Measurements from ENCODE around the gene PCSK2. TPM values are rescaled to one million over a fixed set of nuclear protein-coding genes. Genes with fewer than 3 reads are reported as not detected.

PCSK2 gene
- total and polyA plus RNA-seq, 2 donors (not counting 3 experiments of a cell fraction or from before 2014, with no cell fraction given) = not detected

- Histone ChIP-seq H3K4me1 (ENCODE audit: control insufficient read depth, extremely low read depth, insufficient read depth, low read length) (no peaks in the 10 kb centered on the region), H3K79me2 (ENCODE audit: control insufficient read depth, insufficient read depth, low read length) (no peaks in the 10 kb centered on the region), H3K9me1 (replicated peaks; ENCODE audit: control insufficient read depth, extremely low read depth, insufficient read depth, low read length) (no peaks in the 10 kb centered on the region), H2AFZ (ENCODE audit: low read depth, low read length) (no peak overlapping the region), H3K9me3 (replicated peaks; ENCODE audit: control insufficient read depth, insufficient read depth, low read length) (no peaks in the 10 kb centered on the region), H3K27me3 (ENCODE audit: control insufficient read depth in 2 of 2, insufficient read depth in 2 of 2, low read length in 2 of 2) (peaks cover 0 to 2% of the 10 kb centered on the region in 2 experiments), H3K4me2 (ENCODE audit: insufficient read depth, low read length) (no peak overlapping the region), H3K4me3 (replicated peaks in 1 of 3; ENCODE audit: insufficient read depth in 1 of 3, low read depth in 1 of 3, low read length in 3 of 3) (no peak overlapping the region), H3K27ac (ENCODE audit: insufficient read depth, low read depth, low read length) (no peak overlapping the region), H3K9ac (replicated peaks; ENCODE audit: extremely low read depth, insufficient read depth, low read length) (no peak overlapping the region), H4K20me1 (replicated peaks; ENCODE audit: control insufficient read depth, extremely low read depth, insufficient read depth, low read length) (no peaks in the 10 kb centered on the region), H3K36me3 (ENCODE audit: control insufficient read depth in 2 of 2, extremely low read depth in 1 of 2, insufficient read depth in 2 of 2, low read length in 2 of 2) (no peaks in the 10 kb centered on the region)
- FAIRE-seq (no peak), DNase-seq (ENCODE audit: low read depth, low spot score) (no peak)
- TF ChIP-seq EZH2 (IDR thresholded peaks at IDR 0.05; ENCODE audit: borderline replicate concordance, low read depth, low read length, severe bottlenecking) = no peak
- no peak for TF ChIP-seq CTCF (IDR thresholded peaks at IDR 0.05; ENCODE audit: extremely low read depth in 1 of 2, insufficient read depth in 1 of 2, low read depth in 1 of 2, low read length in 2 of 2)
- TF ChIP-seq FOS (IDR thresholded peaks at IDR 0.05; ENCODE audit: borderline replicate concordance, insufficient read depth, low read length) = no peak
- no peak for TF ChIP-seq MAX (IDR thresholded peaks at IDR 0.05; ENCODE audit: insufficient read depth, insufficient read length)
- TF ChIP-seq JUN (IDR thresholded peaks at IDR 0.05; ENCODE audit: borderline replicate concordance, insufficient read depth, insufficient read length, low read depth) = no peak
- TF ChIP-seq MYC (IDR thresholded peaks at IDR 0.05; ENCODE audit: low read depth, low read length) = no peak
- TF ChIP-seq GATA2 (IDR thresholded peaks at IDR 0.05; ENCODE audit: insufficient read depth, insufficient read length, low read depth, low read length) = no peak
- TF ChIP-seq POLR2AphosphoS5 (IDR thresholded peaks at IDR 0.05; ENCODE audit: insufficient read depth, low read depth, low read length) = no peak
- no peak for TF ChIP-seq POLR2A (IDR thresholded peaks at IDR 0.05; ENCODE audit: low read depth, low read length)
- BruUV-seq (replicated peaks) = no TSS peak
- intact Hi-C loops (cut with micrococcal nuclease) = no loop called here
- ChIA-PET POLR2A (no interaction called here), CTCF (no interaction called here)
- dilution Hi-C loops (cut with MboI; ENCODE audit: extremely low pct_ligation_motif_present, low sequenced_read_pairs) = no loop called here
These were observed 244.1 kb downstream of the PCSK2 start for GRCh38 chr20:17470973-17471372.

All from endothelial cell of umbilical vein (primary cell).